ENCODE data around the gene LRP1B. TPM values are rescaled to one million over a fixed set of nuclear protein-coding genes. Genes with fewer than 3 reads are reported as not detected.
"Not testable (repeated sequence)": the region's sequence is repeated elsewhere in the genome, so short reads cannot be mapped to it uniquely, and the experiment has no call there.

LRP1B gene
- total RNA-seq, 2 donors from 2014 or later, result 0.52 to 3.0 TPM

GRCh38 chr2:140353541-140353940, 1777.3 kb downstream of the LRP1B start:
- Histone ChIP-seq H3K27ac (no peak overlapping the region), H3K4me1 (no peaks in the 10 kb centered on the region), H3K4me3 (no peak overlapping the region), H3K27me3 (no peaks in the 10 kb centered on the region), H3K36me3 (replicated peaks in 1 of 2; ENCODE audit: insufficient read depth in 1 of 2, low read depth in 2 of 2) (no peaks in the 10 kb centered on the region), H3K9me3 (no peaks in the 10 kb centered on the region)
- intact Hi-C loops (cut with DNase I), result no loop called here
- no peak for DNase-seq
- ATAC-seq, result no peak
- TF ChIP-seq POLR2A (IDR thresholded peaks at IDR 0.05) (no peak), CTCF (IDR thresholded peaks at IDR 0.05) (no peak)
- WGBS, 2 donors, result 41 to 48% methylated on average over 2 of the region's 2 CpGs

DNA sequence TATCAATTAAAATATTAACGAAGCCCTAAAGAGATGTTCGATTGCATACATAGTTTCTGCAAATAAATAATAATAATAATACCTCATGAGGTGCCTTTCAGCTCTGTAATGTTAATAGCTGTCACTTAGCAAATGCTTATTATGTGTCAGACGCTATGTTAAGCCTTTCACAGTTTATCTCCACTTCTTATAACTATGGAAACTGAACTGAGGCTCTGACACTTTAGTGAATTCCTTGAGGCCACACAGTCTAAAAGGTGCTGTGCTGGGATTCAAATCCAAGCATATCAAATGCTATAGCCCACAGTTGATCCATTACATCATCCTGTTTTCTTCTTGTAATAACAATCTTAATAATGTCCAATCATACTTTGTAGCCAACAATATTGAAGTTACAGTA, 1779.1 kb downstream of the LRP1B start:
- no peaks in the 10 kb centered on the region for H3K36me3 ChIP-seq (replicated peaks in 1 of 2; ENCODE audit: insufficient read depth in 1 of 2, low read depth in 2 of 2)
- H3K27me3 ChIP-seq, result no peaks in the 10 kb centered on the region
- no peaks in the 10 kb centered on the region for H3K4me1 ChIP-seq
- no peak overlapping the region for H3K4me3 ChIP-seq
- DNase-seq, result no peak
- no peak overlapping the region for H3K27ac ChIP-seq
- intact Hi-C loops (cut with DNase I), result no loop called here
- WGBS, 2 donors, result 47 to 48% methylated on average over 3 of the region's 3 CpGs
- no peak for TF ChIP-seq CTCF (IDR thresholded peaks at IDR 0.05)
- no peak for TF ChIP-seq POLR2A (IDR thresholded peaks at IDR 0.05)
- no peaks in the 10 kb centered on the region for H3K9me3 ChIP-seq
- ATAC-seq, result no peak

DNA sequence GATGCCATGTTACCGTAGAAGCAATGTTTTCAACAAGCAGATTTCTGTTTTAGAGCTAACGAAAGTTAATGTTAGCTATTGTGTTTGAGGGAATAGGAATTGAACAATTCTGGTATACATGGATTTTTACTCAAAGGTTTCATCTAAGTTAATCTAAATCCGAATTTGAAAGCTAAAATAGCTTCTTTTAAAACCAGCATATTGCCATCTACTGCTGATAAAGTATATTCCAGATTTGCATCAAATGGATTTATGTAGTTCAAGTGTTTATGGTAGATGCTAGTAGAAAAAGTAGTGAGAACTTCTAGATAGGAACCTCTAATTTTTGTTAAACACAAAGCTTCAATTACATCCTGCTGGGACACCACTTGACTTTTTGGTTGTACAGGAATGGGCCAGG, 1781.1 kb downstream of the LRP1B start:
- 53 to 60% methylated on average over 3 of the region's 3 CpGs for WGBS, 2 donors

GRCh38 chr2:140348826-140349225, 1782.0 kb downstream of the LRP1B start:
- no peaks in the 10 kb centered on the region for H3K36me3 ChIP-seq (replicated peaks in 1 of 2; ENCODE audit: insufficient read depth in 1 of 2, low read depth in 2 of 2)
- no peak for DNase-seq
- intact Hi-C loops (cut with DNase I), result no loop called here
- H3K4me3 ChIP-seq, result no peak overlapping the region
- H3K27ac ChIP-seq, result no peak overlapping the region
- H3K27me3 ChIP-seq, result no peaks in the 10 kb centered on the region
- 62 to 63% methylated on average over 4 of the region's 4 CpGs for WGBS, 2 donors
- ATAC-seq, result no peak
- TF ChIP-seq POLR2A (IDR thresholded peaks at IDR 0.05) (no peak), CTCF (IDR thresholded peaks at IDR 0.05) (no peak)
- H3K4me1 ChIP-seq, result no peaks in the 10 kb centered on the region
- H3K9me3 ChIP-seq, result no peaks in the 10 kb centered on the region

More for the DNA sequence above, 1781.1 kb downstream of the LRP1B start:
- no peak overlapping the region for H3K4me3 ChIP-seq
- H3K27ac ChIP-seq, result no peak overlapping the region
- TF ChIP-seq POLR2A (IDR thresholded peaks at IDR 0.05) (no peak), CTCF (IDR thresholded peaks at IDR 0.05) (no peak)
- no peaks in the 10 kb centered on the region for H3K9me3 ChIP-seq
- no peaks in the 10 kb centered on the region for H3K36me3 ChIP-seq (replicated peaks in 1 of 2; ENCODE audit: insufficient read depth in 1 of 2, low read depth in 2 of 2)
- ATAC-seq (no peak), DNase-seq (no peak)
- H3K4me1 ChIP-seq, result no peaks in the 10 kb centered on the region
- H3K27me3 ChIP-seq, result no peaks in the 10 kb centered on the region
- intact Hi-C loops (cut with DNase I), result no loop called here

GRCh38 chr2:140344838-140345237, 1786.0 kb downstream of the LRP1B start:
- no peaks in the 10 kb centered on the region for H3K36me3 ChIP-seq (replicated peaks in 1 of 2; ENCODE audit: insufficient read depth in 1 of 2, low read depth in 2 of 2)
- no peak for ATAC-seq
- WGBS, 2 donors, result 50 to 58% methylated on average over 1 of the region's 1 CpG
- no peaks in the 10 kb centered on the region for H3K27me3 ChIP-seq
- TF ChIP-seq POLR2A (IDR thresholded peaks at IDR 0.05) (no peak), CTCF (IDR thresholded peaks at IDR 0.05) (no peak)
- no peaks in the 10 kb centered on the region for H3K4me1 ChIP-seq
- H3K4me3 ChIP-seq, result no peak overlapping the region
- H3K27ac ChIP-seq, result no peak overlapping the region
- H3K9me3 ChIP-seq, result no peaks in the 10 kb centered on the region
- intact Hi-C loops (cut with DNase I), result no loop called here
- no peak for DNase-seq

- H3K9me3 ChIP-seq; H3K4me1 ChIP-seq; H3K27ac ChIP-seq; H3K27me3 ChIP-seq; intact Hi-C loops (cut with DNase I); H3K4me3 ChIP-seq; H3K36me3 ChIP-seq (replicated peaks in 1 of 2; ENCODE audit: insufficient read depth in 1 of 2, low read depth in 2 of 2); DNase-seq; ATAC-seq: not testable (repeated sequence)
- 71 to 76% methylated on average over 1 of the region's 1 CpG for WGBS, 2 donors
Measured at GRCh38 chr2:140344266-140344665, 1786.5 kb downstream of the LRP1B start.
